Lower leg skin (tissue), 4 donors: ENCODE data around the gene TLCD3A. TPM values are rescaled to one million over a fixed set of nuclear protein-coding genes. Genes with fewer than 3 reads are reported as not detected.

ENCODE experiments used
- DNase-seq, 2 donors: peaks; one replicate each; pipeline ENCODE4 v3.0.0-alpha.2; 2019; ENCODE audit warnings: low spot score in 2 of 2
- H3K4me3 ChIP-seq: fragments of 200-600 bp; sonication (generic); 2 replicates; pipeline ENCODE4 v1.5.1; 2017; ENCODE audit warnings: mild to moderate bottlenecking, low read depth; ENCODE audit not compliant: poor library complexity, severe bottlenecking
- CTCF ChIP-seq, 3 donors: fragments of 450-650 bp; IDR thresholded peaks; one replicate each; pipeline ENCODE4 v1.5.1; 2016; ENCODE audit warnings: antibody characterized with exemption in 3 of 3, mild to moderate bottlenecking in 3 of 3, moderate library complexity in 2 of 3
- POLR2A ChIP-seq, 2 donors: fragments of 450-650 bp; IDR thresholded peaks; one replicate each; pipeline ENCODE4 v1.6.1; 2016 to 2017; ENCODE audit warnings: antibody characterized with exemption in 2 of 2, mild to moderate bottlenecking in 1 of 2, moderate library complexity in 1 of 2
- WGBS, 2 donors: methylation state at CpG; one replicate each; pipeline ENCODE4 v1.1.5; 2018; 5-methylcytosine and 5-hydroxymethylcytosine counted together
- intact Hi-C: fragments of 100-400 bp; cut with DNase I; formaldehyde crosslinking; loops from one replicate; pipeline ENCODE4 v1.15.0; 2023; ENCODE audit warnings: low total_unique reads
- total RNA-seq, 4 donors: library from RNA; depleted of rRNA; stranded (reverse); fragments of >200 nt; gene quantifications; one replicate each; pipeline ENCODE4 v1.1.0, GENCODE V29; 2016

TLCD3A gene
- total RNA-seq, 4 donors from 2014 or later, result 75.2 to 111 (median 78.8) TPM

- intact Hi-C loops, result no loop called here
- no peak overlapping the region for H3K4me3 ChIP-seq
- DNase-seq, result no peak
- 82 to 84% methylated on average over 18 of the region's 18 CpGs for WGBS, 2 donors
- TF ChIP-seq CTCF (IDR thresholded peaks at IDR 0.05) (no peak), POLR2A (IDR thresholded peaks at IDR 0.05) (no peak)
These were observed 8.0 kb downstream of the TLCD3A start for GRCh38 chr17:740240-741017.

- no peak overlapping the region for H3K4me3 ChIP-seq
- DNase-seq, result no peak
- WGBS, 2 donors, result 86 to 88% methylated on average over 11 of the region's 11 CpGs
- intact Hi-C loops, result no loop called here
- TF ChIP-seq POLR2A (IDR thresholded peaks at IDR 0.05), result no peak
- no peak for TF ChIP-seq CTCF (IDR thresholded peaks at IDR 0.05)
These were observed 9.9 kb downstream of the TLCD3A start for GRCh38 chr17:742147-742793.

DNA sequence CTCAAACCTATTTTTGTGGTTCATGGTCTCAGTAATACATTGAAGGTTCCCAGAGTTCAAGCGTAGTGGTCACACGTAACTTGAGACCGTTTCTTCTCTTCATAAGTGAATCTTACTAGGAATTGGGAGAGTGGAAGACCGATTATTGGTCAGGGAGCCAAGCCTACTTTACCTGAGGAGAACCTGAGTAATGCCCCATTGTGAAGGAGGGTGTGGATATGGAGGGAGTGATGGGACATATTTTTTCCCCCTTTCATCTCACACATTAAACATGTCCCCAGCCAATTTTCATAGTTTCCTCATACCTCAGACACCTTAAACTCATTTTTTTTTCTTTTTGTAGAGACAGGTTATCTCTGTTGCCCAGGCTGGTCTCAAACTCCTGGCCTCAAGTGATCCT lies 10.7 kb downstream of the TLCD3A start:
- 84 to 92% methylated on average over 4 of the region's 4 CpGs for WGBS, 2 donors
- no peak for TF ChIP-seq POLR2A (IDR thresholded peaks at IDR 0.05)
- TF ChIP-seq CTCF (IDR thresholded peaks at IDR 0.05), result no peak
- DNase-seq, result no peak
- intact Hi-C loops, result no loop called here
- H3K4me3 ChIP-seq, result no peak overlapping the region

GRCh38 chr17:744937-745336 lies 12.5 kb downstream of the TLCD3A start:
- no peak for TF ChIP-seq POLR2A (IDR thresholded peaks at IDR 0.05)
- no peak for TF ChIP-seq CTCF (IDR thresholded peaks at IDR 0.05)
- intact Hi-C loops, result no loop called here
- no peak for DNase-seq
- H3K4me3 ChIP-seq, result no peak overlapping the region
- 90 to 91% methylated on average over 9 of the region's 9 CpGs for WGBS, 2 donors

- no peak for DNase-seq
- intact Hi-C loops, result no loop called here
- H3K4me3 ChIP-seq, result no peak overlapping the region
- WGBS, 2 donors, result 90 to 92% methylated on average over 11 of the region's 11 CpGs
- TF ChIP-seq POLR2A (IDR thresholded peaks at IDR 0.05), result no peak
These were observed 13.0 kb downstream of the TLCD3A start for GRCh38 chr17:745406-745805.

DNA sequence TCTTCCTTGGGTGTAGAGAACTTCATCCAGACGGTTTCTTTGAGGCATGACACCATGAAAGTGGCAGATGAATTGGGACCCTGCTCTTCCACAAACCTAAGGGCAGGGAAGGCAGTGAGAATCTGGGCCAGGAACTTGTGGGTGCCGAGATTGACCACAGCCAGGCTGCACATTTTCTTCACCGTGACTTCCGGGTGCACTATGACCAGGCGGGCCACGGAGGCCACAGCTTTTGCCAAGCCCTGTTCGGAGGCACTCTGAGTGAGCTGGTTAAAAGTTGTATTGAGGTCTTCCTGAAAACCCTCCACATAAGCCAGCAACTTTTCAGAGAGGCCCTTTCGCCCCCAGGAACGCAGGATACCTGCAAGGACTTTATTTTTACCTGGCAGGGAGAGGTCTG lies 13.8 kb downstream of the TLCD3A start:
- intact Hi-C loops, result no loop called here
- 93% methylated on average over 9 of the region's 9 CpGs for WGBS, 2 donors
- DNase-seq, result no peak
- H3K4me3 ChIP-seq, result no peak overlapping the region
- TF ChIP-seq POLR2A (IDR thresholded peaks at IDR 0.05) (no peak), CTCF (IDR thresholded peaks at IDR 0.05) (no peak)
